Neural cell (in vitro differentiated cells): Measurements from ENCODE around the gene SFXN3. TPM values are rescaled to one million over a fixed set of nuclear protein-coding genes. Genes with fewer than 3 reads are reported as not detected.

Experiments
- H2AFZ ChIP-seq: fragments of 200-600, 300-800 bp; sonication (generic), shearing (Covaris generic); 2 replicates; pipeline ENCODE4 v1.6.0; 2014; ENCODE audit warnings: low read depth, mild to moderate bottlenecking, antibody characterized with exemption, low read length, moderate library complexity
- H3F3A ChIP-seq: fragments of 200-600 bp; shearing (Covaris generic); 2 replicates; pipeline ENCODE4 v1.6.1; 2016; ENCODE audit warnings: mild to moderate bottlenecking, moderate library complexity, mixed read lengths, antibody characterized with exemption, low read length; ENCODE audit not compliant: insufficient read depth, poor library complexity, severe bottlenecking
- H3K27ac ChIP-seq: fragments of 200-600, 300-800 bp; sonication (generic), shearing (Covaris generic); 2 replicates; pipeline ENCODE4 v1.5.1; 2014; ENCODE audit warnings: mild to moderate bottlenecking, low read length, moderate library complexity
- H3K27me3 ChIP-seq: fragments of 300-800, 200-600 bp; sonication (generic), shearing (Covaris generic); 2 replicates; pipeline ENCODE4 v1.6.0; 2014; ENCODE audit warnings: mild to moderate bottlenecking, low read depth, low read length, moderate library complexity; ENCODE audit not compliant: insufficient read depth
- H3K36me3 ChIP-seq: fragments of 300-800, 200-600 bp; sonication (generic), shearing (Covaris generic); 2 replicates; pipeline ENCODE4 v1.5.1; 2014; ENCODE audit warnings: mild to moderate bottlenecking, antibody characterized with exemption, low read length, moderate library complexity; ENCODE audit not compliant: insufficient read depth
- H3K4me2 ChIP-seq: fragments of 300-800, 200-600 bp; sonication (generic), shearing (Covaris generic); 2 replicates; pipeline ENCODE4 v1.6.0; 2014; ENCODE audit warnings: mild to moderate bottlenecking, low read length
- H3K4me3 ChIP-seq: fragments of 300-800, 200-600 bp; sonication (generic), shearing (Covaris generic); 2 replicates; pipeline ENCODE4 v1.5.1; 2014; ENCODE audit warnings: mild to moderate bottlenecking, low read length, moderate library complexity
- H3K79me2 ChIP-seq: fragments of 200-600 bp; shearing (Covaris generic); replicated peaks from 2 replicates; pipeline ENCODE4 v1.6.0; 2014; ENCODE audit warnings: mild to moderate bottlenecking, low read length, moderate library complexity; ENCODE audit not compliant: insufficient read depth
- H3K9ac ChIP-seq: fragments of 300-800, 200-600 bp; sonication (generic), shearing (Covaris generic); 2 replicates; pipeline ENCODE4 v1.6.1; 2016; ENCODE audit warnings: mild to moderate bottlenecking, low read length, mixed read lengths
- H3K9me2 ChIP-seq: fragments of 200-600 bp; shearing (Covaris generic); 2 replicates; pipeline ENCODE4 v1.6.1; 2016; ENCODE audit warnings: mild to moderate bottlenecking, low read length, mixed read lengths; ENCODE audit not compliant: insufficient read depth
- H3K9me3 ChIP-seq: fragments of 200-600, 300-800 bp; sonication (generic), shearing (Covaris generic); 2 replicates; pipeline ENCODE4 v1.6.1; 2016; ENCODE audit warnings: mild to moderate bottlenecking, mixed run types, low read length, moderate library complexity, mixed read lengths
- H4K20me1 ChIP-seq: fragments of 200-600 bp; shearing (Covaris generic); 2 replicates; pipeline ENCODE4 v1.6.1; 2016; ENCODE audit warnings: mild to moderate bottlenecking, mixed run types; ENCODE audit not compliant: insufficient read depth
- CTCF ChIP-seq: fragments of 450-650 bp; IDR thresholded peaks from 2 replicates; pipeline ENCODE4 v1.5.1; 2014; ENCODE audit warnings: antibody characterized with exemption, mild to moderate bottlenecking, moderate library complexity; ENCODE audit not compliant: poor library complexity, severe bottlenecking
- EP300 ChIP-seq: fragments of 450-650 bp; conservative IDR thresholded peaks from 2 replicates; pipeline ENCODE4 v1.6.1; 2014; ENCODE audit warnings: antibody characterized with exemption, mild to moderate bottlenecking, moderate library complexity; ENCODE audit not compliant: poor library complexity, severe bottlenecking
- EZH2 ChIP-seq: fragments of 200-600, 300-800 bp; shearing (Covaris generic), sonication (generic); IDR thresholded peaks from 2 replicates; pipeline ENCODE4 v1.6.1; 2014; ENCODE audit warnings: antibody characterized with exemption, low read length, borderline replicate concordance, mild to moderate bottlenecking; ENCODE audit not compliant: insufficient read depth, poor library complexity, severe bottlenecking
- MXI1 ChIP-seq: fragments of 450-650 bp; conservative IDR thresholded peaks from 2 replicates; pipeline ENCODE4 v1.6.1; 2014; ENCODE audit warnings: antibody characterized with exemption, mild to moderate bottlenecking; ENCODE audit not compliant: poor library complexity, severe bottlenecking
- POLR2AphosphoS5 ChIP-seq: IDR thresholded peaks from 2 replicates; pipeline ENCODE4 v1.6.1; 2012
- SMC3 ChIP-seq: fragments of 450-650 bp; conservative IDR thresholded peaks from 2 replicates; pipeline ENCODE4 v1.6.1; 2014; ENCODE audit warnings: antibody characterized with exemption, mild to moderate bottlenecking, moderate library complexity; ENCODE audit not compliant: poor library complexity
- TAF1 ChIP-seq: IDR thresholded peaks from 2 replicates; pipeline ENCODE4 v1.6.1; 2012; ENCODE audit warnings: low read depth
- polyA plus RNA-seq: library from polyadenylated mRNA; depleted of rRNA; stranded (reverse); fragments of >200 nt; gene quantifications from 2 replicates; pipeline ENCODE4 v1.2.3, GENCODE V29; 2014
- TF ChIP-seq, protein P1 (sequence below): IDR thresholded peaks from 2 replicates; pipeline ENCODE4 v1.6.1; 2012; ENCODE audit warnings: borderline replicate concordance

The SFXN3 gene
- polyA plus RNA-seq, 1 donor from 2014 or later = 52.1 TPM

GRCh38 chr10:101071885-101072433 is 40.9 kb downstream of the SFXN3 start:
- TF ChIP-seq MXI1 = no peak
- TF ChIP-seq EZH2 = no peak
- TF ChIP-seq TAF1 = no peak
- H3K36me3 ChIP-seq = no peaks in the 10 kb centered on the region
- no peaks in the 10 kb centered on the region for H3K9me2 ChIP-seq
- no peaks in the 10 kb centered on the region for H3K79me2 ChIP-seq
- no peak overlapping the region for H3K27ac ChIP-seq
- H4K20me1 ChIP-seq = no peaks in the 10 kb centered on the region
- H2AFZ ChIP-seq = no peak overlapping the region
- H3K9ac ChIP-seq = no peak overlapping the region
- H3K4me2 ChIP-seq = no peak overlapping the region
- H3K9me3 ChIP-seq = no peaks in the 10 kb centered on the region
- no peaks in the 10 kb centered on the region for H3F3A ChIP-seq
- H3K4me3 ChIP-seq = no peak overlapping the region
- peaks cover 69% of the 10 kb centered on the region for H3K27me3 ChIP-seq

DNA sequence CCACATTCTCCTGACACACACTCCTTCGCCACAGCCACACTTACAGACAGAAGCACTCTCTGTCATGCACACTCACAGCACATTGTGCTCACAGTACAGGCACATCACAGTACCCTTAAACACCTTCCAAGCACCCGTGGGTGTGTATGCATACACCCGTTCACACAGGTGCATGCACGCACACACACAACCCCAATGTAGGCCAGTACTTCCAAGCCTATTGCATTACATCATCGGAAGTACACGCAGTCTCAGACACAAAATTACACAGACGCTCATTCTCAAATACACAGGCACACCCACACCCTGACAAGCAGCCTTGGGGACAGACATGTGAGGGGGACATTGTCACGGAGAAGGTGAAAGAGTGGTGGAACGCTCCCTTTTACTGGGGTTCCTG is 41.9 kb downstream of the SFXN3 start:
- H3K79me2 ChIP-seq = no peaks in the 10 kb centered on the region
- no peak overlapping the region for H3K4me2 ChIP-seq
- H3K27me3 ChIP-seq = peaks cover 59% of the 10 kb centered on the region
- H4K20me1 ChIP-seq = no peaks in the 10 kb centered on the region
- no peaks in the 10 kb centered on the region for H3K9me3 ChIP-seq
- no peaks in the 10 kb centered on the region for H3F3A ChIP-seq
- H3K27ac ChIP-seq = no peak overlapping the region
- no peak overlapping the region for H2AFZ ChIP-seq
- H3K9me2 ChIP-seq = no peaks in the 10 kb centered on the region
- no peaks in the 10 kb centered on the region for H3K36me3 ChIP-seq
- no peak for TF ChIP-seq CTCF
- TF ChIP-seq MXI1 = no peak
- no peak for TF ChIP-seq EP300
- no peak for TF ChIP-seq TAF1
- no peak for TF ChIP-seq SMC3
- TF ChIP-seq, protein P1, sequence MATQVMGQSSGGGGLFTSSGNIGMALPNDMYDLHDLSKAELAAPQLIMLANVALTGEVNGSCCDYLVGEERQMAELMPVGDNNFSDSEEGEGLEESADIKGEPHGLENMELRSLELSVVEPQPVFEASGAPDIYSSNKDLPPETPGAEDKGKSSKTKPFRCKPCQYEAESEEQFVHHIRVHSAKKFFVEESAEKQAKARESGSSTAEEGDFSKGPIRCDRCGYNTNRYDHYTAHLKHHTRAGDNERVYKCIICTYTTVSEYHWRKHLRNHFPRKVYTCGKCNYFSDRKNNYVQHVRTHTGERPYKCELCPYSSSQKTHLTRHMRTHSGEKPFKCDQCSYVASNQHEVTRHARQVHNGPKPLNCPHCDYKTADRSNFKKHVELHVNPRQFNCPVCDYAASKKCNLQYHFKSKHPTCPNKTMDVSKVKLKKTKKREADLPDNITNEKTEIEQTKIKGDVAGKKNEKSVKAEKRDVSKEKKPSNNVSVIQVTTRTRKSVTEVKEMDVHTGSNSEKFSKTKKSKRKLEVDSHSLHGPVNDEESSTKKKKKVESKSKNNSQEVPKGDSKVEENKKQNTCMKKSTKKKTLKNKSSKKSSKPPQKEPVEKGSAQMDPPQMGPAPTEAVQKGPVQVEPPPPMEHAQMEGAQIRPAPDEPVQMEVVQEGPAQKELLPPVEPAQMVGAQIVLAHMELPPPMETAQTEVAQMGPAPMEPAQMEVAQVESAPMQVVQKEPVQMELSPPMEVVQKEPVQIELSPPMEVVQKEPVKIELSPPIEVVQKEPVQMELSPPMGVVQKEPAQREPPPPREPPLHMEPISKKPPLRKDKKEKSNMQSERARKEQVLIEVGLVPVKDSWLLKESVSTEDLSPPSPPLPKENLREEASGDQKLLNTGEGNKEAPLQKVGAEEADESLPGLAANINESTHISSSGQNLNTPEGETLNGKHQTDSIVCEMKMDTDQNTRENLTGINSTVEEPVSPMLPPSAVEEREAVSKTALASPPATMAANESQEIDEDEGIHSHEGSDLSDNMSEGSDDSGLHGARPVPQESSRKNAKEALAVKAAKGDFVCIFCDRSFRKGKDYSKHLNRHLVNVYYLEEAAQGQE = no peak
- no peak for TF ChIP-seq EZH2
- TF ChIP-seq POLR2AphosphoS5 = no peak
- H3K4me3 ChIP-seq = no peak overlapping the region
- no peak overlapping the region for H3K9ac ChIP-seq

DNA sequence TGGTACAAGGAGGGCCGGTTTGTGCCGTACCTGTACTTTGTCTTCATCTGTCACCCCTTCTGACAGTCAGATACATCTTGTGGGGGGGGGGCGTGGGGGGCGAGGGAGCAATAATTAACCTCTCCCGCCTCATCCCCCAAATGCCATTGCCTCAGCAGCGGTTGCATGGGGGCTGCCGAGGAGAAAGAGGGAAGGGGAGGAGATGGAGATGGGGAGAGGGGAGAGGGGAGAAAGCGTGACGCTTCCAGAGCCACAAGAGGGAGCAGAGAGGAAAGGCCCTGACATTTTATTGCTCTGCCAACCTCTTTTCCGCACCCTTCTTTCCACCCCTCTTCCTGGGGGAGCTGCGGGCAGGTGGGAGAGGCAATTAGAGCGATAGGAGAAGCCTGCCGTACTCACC is 42.6 kb downstream of the SFXN3 start:
- peak; percentile 23 for TF ChIP-seq SMC3
- TF ChIP-seq MXI1 = no peak
- TF ChIP-seq EZH2 = no peak
- TF ChIP-seq, protein P1 = no peak
- TF ChIP-seq TAF1 = no peak
- peak; percentile 37 for TF ChIP-seq CTCF
- H4K20me1 ChIP-seq = no peaks in the 10 kb centered on the region
- H3K9me2 ChIP-seq = no peaks in the 10 kb centered on the region
- no peaks in the 10 kb centered on the region for H3K79me2 ChIP-seq
- no peaks in the 10 kb centered on the region for H3K36me3 ChIP-seq
- H2AFZ ChIP-seq = no peak overlapping the region
- no peaks in the 10 kb centered on the region for H3K9me3 ChIP-seq
- H3K27ac ChIP-seq = no peak overlapping the region
- H3K9ac ChIP-seq = no peak overlapping the region
- no peak overlapping the region for H3K4me2 ChIP-seq
- no peak overlapping the region for H3K4me3 ChIP-seq
- no peaks in the 10 kb centered on the region for H3F3A ChIP-seq
- H3K27me3 ChIP-seq = peaks cover 65% of the 10 kb centered on the region
